HepG2 (cell line): ENCODE data around the gene WDR83. TPM values are rescaled to one million over a fixed set of nuclear protein-coding genes. Genes with fewer than 3 reads are reported as not detected.

Experiments
- ZNF619 ChIP-seq: sonication (generic); formaldehyde crosslinking; IDR thresholded peaks from 2 replicates; pipeline ENCODE4 v1.4.0; 2020; ENCODE audit warnings: mild to moderate bottlenecking, missing genetic modification reagents
- polyA plus RNA-seq, 8 experiments: library from polyadenylated mRNA; depleted of rRNA in 3 of 8; stranded (reverse) in 7 of 8; unstranded in 1 of 8; fragments of >200 nt; fragmentation: Illumina TruSeq in 4 of 8; extraction: Trizol in 4 of 8; gene quantifications; 2 replicates each; pipeline versions ENCODE4 v1.2.1 to v1.2.3, GENCODE V29; 2011 to 2016; ENCODE audit warnings: low read depth in 4 of 8, missing spikeins in 1 of 8, mixed read lengths in 1 of 8; ENCODE audit not compliant: insufficient read depth in 1 of 8
- total RNA-seq, 5 experiments: library from RNA; depleted of rRNA; stranded (reverse); fragments of >200 nt; fragmentation: Illumina TruSeq; extraction: Trizol; gene quantifications; 2 replicates each; pipeline ENCODE4 v1.2.3, GENCODE V29; 2016; ENCODE audit warnings: low read depth in 1 of 5
- TF ChIP-seq, protein P1 (sequence below): sonication (generic); formaldehyde crosslinking; IDR thresholded peaks from 2 replicates; pipeline ENCODE4 v1.5.0; 2020; ENCODE audit warnings: mild to moderate bottlenecking, missing genetic modification reagents, borderline replicate concordance
- TF ChIP-seq, protein P2 (sequence below): sonication (generic); formaldehyde crosslinking; IDR thresholded peaks from 2 replicates; pipeline ENCODE4 v1.8.0; 2022; ENCODE audit warnings: missing genetic modification reagents, mild to moderate bottlenecking, moderate library complexity, borderline replicate concordance
- TF ChIP-seq, protein P3 (sequence below): sonication (generic); formaldehyde crosslinking; IDR thresholded peaks from one replicate; pipeline ENCODE4 v1.5.1; 2020; ENCODE audit warnings: mild to moderate bottlenecking, missing genetic modification reagents; ENCODE audit errors: not compliant biosample characterization

The WDR83 gene
- total and polyA plus RNA-seq, 2 of the 13 experiments (the other 11 are each of a cell fraction or from before 2014, with no cell fraction given) = 4.5 to 10.7 TPM

DNA sequence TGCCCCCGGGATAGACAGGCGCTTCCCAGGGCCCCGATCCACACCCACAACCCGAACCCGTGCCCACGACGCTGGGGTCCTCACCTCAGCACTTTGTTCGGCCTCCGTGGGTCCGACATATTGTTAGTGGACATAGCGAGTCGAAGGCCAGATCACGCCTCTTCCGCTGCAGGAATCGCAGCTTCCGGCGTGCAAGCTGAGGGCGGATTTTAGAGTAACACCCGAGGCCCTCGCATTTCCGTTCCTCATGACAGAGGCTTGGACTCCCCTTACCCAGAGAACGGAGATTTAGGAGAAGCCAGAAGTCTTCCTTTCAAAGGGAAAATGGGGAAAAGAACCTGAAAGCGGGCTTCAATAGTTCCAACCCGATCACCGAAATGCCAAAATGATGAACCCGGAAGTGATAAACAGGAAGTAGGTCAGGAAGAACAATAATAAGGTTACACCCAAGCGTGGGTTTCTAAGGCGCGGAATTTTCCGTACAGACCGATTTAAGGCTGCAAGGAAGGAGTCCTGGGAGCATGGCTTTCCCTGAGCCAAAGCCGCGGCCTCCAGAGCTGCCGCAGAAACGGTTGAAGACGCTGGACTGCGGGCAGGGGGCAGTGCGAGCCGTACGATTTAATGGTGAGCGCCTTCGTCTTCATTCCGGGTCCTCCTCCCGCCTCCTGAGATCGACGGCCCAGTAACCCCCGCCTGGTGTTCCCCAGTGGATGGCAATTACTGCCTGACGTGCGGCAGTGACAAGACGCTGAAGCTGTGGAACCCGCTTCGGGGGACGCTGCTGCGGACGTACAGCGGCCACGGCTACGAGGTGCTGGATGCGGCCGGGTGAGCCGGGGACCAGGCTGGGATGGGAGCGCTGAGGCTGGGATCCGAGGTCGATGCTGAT is 2.9 kb downstream of the WDR83 start (continued):
- TF ChIP-seq, protein P1, sequence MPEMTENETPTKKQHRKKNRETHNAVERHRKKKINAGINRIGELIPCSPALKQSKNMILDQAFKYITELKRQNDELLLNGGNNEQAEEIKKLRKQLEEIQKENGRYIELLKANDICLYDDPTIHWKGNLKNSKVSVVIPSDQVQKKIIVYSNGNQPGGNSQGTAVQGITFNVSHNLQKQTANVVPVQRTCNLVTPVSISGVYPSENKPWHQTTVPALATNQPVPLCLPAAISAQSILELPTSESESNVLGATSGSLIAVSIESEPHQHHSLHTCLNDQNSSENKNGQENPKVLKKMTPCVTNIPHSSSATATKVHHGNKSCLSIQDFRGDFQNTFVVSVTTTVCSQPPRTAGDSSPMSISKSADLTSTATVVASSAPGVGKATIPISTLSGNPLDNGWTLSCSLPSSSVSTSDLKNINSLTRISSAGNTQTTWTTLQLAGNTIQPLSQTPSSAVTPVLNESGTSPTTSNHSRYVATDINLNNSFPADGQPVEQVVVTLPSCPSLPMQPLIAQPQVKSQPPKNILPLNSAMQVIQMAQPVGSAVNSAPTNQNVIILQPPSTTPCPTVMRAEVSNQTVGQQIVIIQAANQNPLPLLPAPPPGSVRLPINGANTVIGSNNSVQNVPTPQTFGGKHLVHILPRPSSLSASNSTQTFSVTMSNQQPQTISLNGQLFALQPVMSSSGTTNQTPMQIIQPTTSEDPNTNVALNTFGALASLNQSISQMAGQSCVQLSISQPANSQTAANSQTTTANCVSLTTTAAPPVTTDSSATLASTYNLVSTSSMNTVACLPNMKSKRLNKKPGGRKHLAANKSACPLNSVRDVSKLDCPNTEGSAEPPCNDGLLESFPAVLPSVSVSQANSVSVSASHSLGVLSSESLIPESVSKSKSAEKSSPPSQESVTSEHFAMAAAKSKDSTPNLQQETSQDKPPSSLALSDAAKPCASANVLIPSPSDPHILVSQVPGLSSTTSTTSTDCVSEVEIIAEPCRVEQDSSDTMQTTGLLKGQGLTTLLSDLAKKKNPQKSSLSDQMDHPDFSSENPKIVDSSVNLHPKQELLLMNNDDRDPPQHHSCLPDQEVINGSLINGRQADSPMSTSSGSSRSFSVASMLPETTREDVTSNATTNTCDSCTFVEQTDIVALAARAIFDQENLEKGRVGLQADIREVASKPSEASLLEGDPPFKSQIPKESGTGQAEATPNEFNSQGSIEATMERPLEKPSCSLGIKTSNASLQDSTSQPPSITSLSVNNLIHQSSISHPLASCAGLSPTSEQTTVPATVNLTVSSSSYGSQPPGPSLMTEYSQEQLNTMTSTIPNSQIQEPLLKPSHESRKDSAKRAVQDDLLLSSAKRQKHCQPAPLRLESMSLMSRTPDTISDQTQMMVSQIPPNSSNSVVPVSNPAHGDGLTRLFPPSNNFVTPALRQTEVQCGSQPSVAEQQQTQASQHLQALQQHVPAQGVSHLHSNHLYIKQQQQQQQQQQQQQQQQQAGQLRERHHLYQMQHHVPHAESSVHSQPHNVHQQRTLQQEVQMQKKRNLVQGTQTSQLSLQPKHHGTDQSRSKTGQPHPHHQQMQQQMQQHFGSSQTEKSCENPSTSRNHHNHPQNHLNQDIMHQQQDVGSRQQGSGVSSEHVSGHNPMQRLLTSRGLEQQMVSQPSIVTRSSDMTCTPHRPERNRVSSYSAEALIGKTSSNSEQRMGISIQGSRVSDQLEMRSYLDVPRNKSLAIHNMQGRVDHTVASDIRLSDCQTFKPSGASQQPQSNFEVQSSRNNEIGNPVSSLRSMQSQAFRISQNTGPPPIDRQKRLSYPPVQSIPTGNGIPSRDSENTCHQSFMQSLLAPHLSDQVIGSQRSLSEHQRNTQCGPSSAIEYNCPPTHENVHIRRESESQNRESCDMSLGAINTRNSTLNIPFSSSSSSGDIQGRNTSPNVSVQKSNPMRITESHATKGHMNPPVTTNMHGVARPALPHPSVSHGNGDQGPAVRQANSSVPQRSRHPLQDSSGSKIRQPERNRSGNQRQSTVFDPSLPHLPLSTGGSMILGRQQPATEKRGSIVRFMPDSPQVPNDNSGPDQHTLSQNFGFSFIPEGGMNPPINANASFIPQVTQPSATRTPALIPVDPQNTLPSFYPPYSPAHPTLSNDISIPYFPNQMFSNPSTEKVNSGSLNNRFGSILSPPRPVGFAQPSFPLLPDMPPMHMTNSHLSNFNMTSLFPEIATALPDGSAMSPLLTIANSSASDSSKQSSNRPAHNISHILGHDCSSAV = no peak
- TF ChIP-seq, protein P2, sequence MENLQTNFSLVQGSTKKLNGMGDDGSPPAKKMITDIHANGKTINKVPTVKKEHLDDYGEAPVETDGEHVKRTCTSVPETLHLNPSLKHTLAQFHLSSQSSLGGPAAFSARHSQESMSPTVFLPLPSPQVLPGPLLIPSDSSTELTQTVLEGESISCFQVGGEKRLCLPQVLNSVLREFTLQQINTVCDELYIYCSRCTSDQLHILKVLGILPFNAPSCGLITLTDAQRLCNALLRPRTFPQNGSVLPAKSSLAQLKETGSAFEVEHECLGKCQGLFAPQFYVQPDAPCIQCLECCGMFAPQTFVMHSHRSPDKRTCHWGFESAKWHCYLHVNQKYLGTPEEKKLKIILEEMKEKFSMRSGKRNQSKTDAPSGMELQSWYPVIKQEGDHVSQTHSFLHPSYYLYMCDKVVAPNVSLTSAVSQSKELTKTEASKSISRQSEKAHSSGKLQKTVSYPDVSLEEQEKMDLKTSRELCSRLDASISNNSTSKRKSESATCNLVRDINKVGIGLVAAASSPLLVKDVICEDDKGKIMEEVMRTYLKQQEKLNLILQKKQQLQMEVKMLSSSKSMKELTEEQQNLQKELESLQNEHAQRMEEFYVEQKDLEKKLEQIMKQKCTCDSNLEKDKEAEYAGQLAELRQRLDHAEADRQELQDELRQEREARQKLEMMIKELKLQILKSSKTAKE (CRISPR knock-in tag) = no peak
- no peak; the same call in 1 of the 2 replicates for TF ChIP-seq ZNF619 (CRISPR knock-in tag)
- TF ChIP-seq, protein P3, sequence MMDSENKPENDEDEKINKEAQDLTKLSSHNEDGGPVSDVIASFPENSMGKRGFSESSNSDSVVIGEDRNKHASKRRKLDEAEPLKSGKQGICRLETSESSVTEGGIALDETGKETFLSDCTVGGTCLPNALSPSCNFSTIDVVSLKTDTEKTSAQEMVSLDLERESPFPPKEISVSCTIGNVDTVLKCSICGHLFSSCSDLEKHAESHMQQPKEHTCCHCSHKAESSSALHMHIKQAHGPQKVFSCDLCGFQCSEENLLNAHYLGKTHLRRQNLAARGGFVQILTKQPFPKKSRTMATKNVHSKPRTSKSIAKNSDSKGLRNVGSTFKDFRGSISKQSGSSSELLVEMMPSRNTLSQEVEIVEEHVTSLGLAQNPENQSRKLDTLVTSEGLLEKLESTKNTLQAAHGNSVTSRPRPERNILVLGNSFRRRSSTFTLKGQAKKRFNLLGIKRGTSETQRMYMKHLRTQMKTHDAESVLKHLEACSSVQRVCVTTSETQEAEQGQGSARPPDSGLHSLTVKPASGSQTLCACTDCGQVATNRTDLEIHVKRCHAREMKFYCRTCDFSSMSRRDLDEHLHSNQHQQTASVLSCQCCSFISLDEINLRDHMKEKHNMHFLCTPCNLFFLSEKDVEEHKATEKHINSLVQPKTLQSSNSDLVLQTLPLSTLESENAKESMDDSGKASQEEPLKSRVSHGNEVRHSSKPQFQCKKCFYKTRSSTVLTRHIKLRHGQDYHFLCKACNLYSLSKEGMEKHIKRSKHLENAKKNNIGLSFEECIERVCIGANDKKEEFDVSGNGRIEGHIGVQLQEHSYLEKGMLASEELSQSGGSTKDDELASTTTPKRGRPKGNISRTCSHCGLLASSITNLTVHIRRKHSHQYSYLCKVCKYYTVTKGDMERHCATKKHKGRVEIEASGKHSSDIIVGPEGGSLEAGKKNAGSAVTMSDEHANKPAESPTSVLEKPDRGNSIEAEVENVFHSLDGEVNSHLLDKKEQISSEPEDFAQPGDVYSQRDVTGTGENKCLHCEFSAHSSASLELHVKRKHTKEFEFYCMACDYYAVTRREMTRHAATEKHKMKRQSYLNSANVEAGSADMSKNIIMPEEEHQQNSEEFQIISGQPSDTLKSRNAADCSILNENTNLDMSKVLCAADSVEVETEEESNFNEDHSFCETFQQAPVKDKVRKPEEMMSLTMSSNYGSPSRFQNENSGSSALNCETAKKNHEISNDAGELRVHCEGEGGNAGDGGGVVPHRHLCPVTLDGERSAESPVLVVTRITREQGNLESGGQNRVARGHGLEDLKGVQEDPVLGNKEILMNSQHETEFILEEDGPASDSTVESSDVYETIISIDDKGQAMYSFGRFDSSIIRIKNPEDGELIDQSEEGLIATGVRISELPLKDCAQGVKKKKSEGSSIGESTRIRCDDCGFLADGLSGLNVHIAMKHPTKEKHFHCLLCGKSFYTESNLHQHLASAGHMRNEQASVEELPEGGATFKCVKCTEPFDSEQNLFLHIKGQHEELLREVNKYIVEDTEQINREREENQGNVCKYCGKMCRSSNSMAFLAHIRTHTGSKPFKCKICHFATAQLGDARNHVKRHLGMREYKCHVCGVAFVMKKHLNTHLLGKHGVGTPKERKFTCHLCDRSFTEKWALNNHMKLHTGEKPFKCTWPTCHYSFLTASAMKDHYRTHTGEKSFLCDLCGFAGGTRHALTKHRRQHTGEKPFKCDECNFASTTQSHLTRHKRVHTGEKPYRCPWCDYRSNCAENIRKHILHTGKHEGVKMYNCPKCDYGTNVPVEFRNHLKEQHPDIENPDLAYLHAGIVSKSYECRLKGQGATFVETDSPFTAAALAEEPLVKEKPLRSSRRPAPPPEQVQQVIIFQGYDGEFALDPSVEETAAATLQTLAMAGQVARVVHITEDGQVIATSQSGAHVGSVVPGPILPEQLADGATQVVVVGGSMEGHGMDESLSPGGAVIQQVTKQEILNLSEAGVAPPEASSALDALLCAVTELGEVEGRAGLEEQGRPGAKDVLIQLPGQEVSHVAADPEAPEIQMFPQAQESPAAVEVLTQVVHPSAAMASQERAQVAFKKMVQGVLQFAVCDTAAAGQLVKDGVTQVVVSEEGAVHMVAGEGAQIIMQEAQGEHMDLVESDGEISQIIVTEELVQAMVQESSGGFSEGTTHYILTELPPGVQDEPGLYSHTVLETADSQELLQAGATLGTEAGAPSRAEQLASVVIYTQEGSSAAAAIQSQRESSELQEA = peak; percentile 18
